Esophagus muscularis mucosa (tissue), 4 donors: ENCODE data around the gene FAM89B.

Source experiments
- CTCF ChIP-seq, 3 experiments: fragments of 200-600 bp in 2 of 3; fragments of 450-650 bp in 1 of 3; sonication (generic) in 2 of 3; IDR thresholded peaks; one replicate each; pipeline ENCODE4 v1.5.1; 2017 to 2019; ENCODE audit warnings: antibody characterized with exemption in 3 of 3, mild to moderate bottlenecking in 2 of 3, moderate library complexity in 1 of 3
- EP300 ChIP-seq: sonication (generic); formaldehyde crosslinking; IDR thresholded peaks from one replicate; pipeline ENCODE4 v1.6.1; 2017; ENCODE audit warnings: antibody characterized with exemption
- POLR2A ChIP-seq: fragments of 450-650 bp; IDR thresholded peaks from one replicate; pipeline ENCODE4 v1.6.1; 2017; ENCODE audit warnings: antibody characterized with exemption, moderate library complexity, mild to moderate bottlenecking, low read depth
- POLR2AphosphoS5 ChIP-seq, 2 donors: sonication (generic); formaldehyde crosslinking; IDR thresholded peaks; one replicate each; pipeline ENCODE4 v1.6.1; 2017; ENCODE audit warnings: antibody characterized with exemption in 2 of 2

- peak in 1 of 3 experiments; percentile 65 for TF ChIP-seq CTCF (IDR thresholded peaks at IDR 0.05)
- TF ChIP-seq POLR2A: no peak
- TF ChIP-seq EP300: no peak
- TF ChIP-seq POLR2AphosphoS5 (IDR thresholded peaks at IDR 0.05): no peak
Measured at GRCh38 chr11:65539744-65540289, 32.5 kb upstream of the FAM89B start.
